ENCODE measurements around the gene GOLGA6A.
A peak's percentile ranks its signal among the peaks of the same experiment; 100 is the strongest.

GOLGA6A gene

DNA sequence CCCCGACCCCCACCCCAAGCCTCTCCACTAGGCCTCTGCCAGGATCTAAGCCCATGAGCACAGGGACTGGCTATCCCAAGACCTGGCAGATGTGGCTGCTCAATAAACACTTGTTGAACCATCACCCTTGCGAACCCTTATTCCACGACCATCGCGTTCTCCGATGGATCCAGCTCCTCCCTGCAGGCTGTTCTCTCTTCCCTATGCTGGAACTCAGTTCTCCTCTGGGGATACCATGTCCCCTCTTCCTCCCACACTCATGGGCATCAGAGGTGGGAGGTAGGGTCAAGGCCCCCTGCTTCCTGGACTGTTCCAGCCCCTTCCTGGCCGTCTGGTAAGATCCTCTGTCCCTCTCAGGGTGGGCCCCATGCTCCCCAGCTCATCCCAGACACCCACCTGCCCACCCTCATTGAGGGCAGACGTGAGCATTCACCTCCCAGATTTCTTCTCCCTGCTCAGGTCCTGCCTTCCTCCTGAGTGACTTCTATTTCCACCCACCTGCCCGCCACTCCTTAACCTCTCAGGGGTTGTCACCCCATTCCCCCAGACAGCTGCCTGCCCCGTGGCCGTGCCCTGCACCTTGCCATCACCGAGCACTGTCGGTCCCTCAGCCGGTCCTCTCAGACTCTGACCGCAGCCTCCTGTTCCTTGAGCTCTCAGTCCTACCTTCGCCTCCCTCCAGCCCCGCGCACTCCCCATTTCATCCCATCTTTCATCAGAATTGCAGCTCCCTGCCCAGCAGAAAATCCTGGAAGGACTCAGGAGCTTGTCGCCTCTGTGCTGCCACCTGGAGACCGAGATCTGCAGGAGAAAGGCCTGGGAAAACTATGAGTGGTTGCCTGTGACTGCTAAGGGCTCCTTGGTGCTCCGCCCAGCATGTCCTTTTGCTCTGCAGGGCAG lies 45.8 kb downstream of the GOLGA6A start:
- DNase-seq (ENCODE audit: low read depth): peak; percentile 40

DNA sequence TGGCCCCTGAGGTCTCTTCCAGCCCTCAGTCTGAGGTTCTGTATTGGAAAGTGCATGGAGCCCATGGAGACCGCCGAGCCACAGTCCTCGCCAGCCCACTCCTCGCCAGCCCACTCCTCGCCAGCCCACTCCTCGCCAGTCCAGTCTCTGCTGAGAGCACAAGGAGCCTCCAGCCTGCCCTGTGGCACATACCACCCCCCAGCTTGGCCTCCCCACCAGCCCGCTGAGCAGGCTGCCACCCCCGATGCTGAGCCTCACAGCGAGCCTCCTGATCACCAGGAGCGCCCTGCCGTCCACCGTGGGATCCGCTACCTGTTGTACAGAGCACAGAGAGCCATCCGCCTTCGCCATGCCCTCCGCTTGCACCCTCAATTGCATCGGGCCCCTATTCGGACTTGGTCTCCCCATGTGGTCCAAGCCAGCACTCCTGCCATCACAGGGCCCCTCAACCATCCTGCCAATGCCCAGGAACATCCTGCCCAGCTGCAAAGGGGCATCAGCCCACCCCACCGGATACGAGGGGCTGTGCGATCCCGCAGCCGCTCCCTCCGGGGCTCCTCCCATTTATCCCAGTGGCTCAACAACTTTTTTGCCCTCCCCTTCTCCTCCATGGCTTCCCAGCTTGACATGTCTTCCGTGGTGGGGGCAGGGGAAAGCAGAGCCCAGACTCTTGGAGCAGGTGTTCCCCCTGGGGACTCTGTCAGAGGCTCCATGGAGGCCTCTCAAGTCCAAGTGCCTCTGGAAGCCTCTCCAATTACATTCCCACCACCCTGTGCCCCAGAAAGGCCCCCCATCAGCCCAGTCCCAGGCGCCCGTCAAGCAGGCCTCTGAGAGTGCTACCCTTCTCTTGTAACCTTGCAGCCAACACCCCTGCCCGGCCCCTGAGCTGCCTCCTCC lies 47.0 kb downstream of the GOLGA6A start:
- no peak for DNase-seq (ENCODE audit: low read depth)

DNA sequence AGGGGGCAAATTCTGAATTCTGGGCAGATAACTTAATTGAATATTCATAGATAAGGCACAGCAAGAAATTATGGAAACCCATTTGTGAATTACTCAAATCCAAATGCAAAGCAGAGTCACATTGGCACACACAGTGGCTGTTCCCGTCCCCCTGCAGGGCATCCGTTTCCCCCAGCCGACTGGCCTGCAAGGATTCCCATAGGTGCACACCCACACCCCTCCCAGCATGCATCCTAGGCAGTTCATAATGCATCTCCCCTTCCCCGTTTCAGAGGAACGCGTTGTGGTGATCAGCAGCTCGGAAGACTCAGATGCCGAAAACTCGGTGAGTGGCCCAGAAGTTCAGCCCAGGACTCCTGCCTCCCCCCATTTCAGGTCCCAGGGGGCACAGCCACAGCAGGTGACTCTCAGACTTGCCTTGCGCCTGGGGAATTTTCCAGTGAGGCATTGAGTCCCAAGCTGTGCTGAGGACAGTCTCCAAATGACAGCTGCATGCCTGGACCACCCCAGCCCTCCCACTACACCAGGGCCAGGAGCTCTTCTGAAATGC lies 48.1 kb downstream of the GOLGA6A start:
- DNase-seq (ENCODE audit: low read depth): no peak

DNA sequence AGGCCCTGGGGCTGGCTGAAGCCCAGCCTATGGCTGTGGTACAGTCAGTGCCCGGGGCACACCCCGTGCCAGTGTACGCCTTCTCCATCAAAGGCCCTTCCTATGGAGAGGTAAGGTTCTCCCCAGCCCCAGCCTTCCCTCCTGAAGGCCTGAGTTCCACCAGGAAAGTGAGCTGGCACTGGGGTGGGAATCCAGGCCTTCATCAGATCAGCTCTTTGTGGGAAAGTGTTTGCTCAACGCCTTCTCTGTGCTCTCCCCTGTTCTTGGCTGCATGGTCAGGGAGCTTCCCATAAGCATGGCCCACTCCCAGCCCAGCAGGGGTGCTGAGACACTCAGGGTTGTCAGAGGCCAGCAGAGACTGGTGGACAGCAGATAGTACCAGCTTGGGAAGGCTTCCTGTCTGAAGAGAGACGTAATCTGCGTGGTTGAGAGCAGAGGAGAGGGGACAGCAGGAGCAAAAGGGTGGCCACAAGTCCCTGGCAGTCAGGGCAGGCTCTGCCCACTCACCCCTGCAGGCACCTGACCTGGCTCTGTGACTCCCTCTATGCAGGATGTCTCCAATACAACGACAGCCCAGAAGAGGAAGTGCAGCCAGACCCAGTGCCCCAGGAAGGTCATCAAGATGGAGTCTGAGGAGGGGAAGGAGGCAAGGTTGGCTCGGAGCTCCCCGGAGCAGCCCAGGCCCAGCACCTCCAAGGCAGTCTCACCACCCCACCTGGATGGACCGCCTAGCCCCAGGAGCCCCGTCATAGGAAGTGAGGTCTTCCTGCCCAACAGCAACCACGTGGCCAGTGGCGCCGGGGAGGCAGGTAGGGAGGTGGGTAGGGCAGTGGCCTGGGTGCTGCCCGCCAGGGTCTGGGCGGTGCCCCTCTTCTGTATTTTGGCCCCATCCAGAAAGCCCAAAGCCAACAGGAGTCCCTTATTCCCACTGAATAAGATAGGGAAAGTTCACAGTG lies 49.5 kb downstream of the GOLGA6A start:
- DNase-seq (ENCODE audit: low read depth): no peak

DNA sequence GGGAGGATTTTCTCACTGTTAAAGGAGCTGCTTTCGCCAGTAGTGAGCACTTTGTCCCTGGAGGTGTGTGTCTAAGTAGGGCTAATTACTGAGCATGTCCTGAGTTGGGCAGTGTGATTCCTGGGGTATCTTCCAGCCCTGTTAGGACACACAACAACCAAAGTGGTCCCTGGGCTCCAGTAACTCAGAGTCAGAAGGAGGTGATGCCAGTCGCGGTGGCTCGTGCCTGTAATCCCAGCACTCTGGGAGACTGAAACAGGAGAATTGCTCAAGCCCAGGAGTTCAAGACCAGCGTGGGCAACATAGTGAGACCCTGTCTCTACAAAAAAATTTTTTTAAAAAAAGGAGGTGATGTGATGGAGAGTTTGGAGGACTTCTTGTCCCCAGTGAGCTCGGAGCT lies 50.3 kb downstream of the GOLGA6A start:
- DNase-seq (ENCODE audit: low read depth): no peak

DNA sequence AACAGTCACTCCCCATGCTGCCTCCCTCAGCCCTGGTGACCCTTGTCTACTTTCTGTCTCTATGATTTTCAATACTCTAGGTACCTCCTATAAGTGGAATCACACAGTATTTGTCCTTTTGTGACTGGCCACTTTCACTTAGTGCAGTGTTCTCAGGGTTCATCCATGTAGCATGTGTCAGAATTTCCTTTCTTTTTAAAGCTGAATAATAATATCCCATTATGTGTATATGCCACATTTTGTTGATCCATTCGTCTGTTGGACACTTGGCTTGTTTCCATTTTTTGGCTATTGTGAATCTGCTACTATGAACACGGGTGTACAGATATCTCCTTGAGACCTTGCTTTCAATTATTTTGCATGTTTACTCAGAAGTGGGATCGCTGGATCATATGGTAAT lies 53.7 kb downstream of the GOLGA6A start:
- no peak for DNase-seq (ENCODE audit: low read depth)

- DNase-seq (ENCODE audit: low read depth): no peak
These were observed 54.7 kb downstream of the GOLGA6A start for GRCh38 chr15:74027688-74028087.

DNA sequence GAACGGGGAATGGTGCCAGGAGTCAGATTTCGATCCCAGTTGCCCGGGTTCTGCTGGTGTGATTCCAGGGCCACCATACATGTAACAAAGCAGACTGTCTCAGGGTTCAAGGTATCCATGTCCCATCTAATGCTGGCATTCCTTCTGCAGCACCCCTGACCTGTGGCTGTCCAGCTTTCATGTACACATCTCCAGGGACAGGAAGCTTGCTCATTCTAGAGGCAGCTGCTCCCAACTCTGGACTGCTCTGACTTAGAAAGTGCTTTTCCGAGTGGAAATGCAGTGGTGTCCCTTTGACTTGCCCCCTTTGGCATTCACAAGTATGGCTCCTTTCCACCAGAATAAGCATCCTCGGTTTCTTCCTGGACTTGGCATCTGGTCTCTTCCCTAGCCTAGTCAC lies 56.9 kb downstream of the GOLGA6A start:
- DNase-seq (ENCODE audit: low read depth): no peak

DNA sequence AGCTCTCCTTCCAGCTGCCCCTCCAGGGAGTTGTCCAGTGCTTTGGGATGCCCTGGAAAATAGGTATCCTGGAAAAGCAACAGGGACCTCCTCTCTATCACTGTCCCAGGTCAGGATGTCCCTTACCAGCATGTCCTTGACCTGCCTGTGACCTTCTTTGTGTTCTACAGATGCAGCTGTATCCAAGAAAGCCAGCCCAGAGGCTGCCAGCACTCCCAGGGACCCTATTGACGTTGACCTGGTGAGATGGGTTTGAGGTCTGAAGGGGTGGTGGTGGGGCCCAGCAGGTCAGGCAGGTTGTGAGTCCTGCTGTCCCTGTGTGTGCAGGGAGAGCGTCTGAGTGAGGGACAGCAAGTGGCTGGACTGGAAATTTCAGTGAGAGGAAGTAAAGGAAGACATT lies 57.7 kb downstream of the GOLGA6A start:
- no peak for DNase-seq (ENCODE audit: low read depth)

DNA sequence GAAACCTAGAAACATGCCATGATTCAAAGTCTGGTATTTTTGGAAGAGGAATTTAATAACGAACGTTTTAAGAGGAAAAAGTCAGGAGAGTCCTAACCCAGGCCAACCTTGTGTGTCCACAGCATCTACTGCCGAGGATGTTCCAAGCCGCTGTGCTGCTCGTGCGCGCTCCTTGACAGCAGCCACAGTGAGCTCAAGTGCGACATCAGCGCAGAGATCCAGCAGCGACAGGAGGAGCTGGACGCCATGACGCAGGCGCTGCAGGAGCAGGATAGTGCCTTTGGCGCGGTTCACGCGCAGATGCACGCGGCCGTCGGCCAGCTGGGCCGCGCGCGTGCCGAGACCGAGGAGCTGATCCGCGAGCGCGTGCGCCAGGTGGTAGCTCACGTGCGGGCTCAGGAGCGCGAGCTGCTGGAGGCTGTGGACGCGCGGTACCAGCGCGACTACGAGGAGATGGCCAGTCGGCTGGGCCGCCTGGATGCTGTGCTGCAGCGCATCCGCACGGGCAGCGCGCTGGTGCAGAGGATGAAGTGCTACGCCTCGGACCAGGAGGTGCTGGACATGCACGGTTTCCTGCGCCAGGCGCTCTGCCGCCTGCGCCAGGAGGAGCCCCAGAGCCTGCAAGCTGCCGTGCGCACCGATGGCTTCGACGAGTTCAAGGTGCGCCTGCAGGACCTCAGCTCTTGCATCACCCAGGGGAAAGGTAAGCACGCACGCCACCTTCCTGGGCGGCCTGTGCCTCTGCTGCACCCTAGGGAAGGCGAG lies 59.5 kb downstream of the GOLGA6A start:
- no peak for DNase-seq (ENCODE audit: low read depth)
